H9 (cell line): ENCODE measurements around the gene FLT1. TPM values are rescaled to one million over a fixed set of nuclear protein-coding genes. Genes with fewer than 3 reads are reported as not detected.

Experiments
- DNase-seq: peaks from one replicate; pipeline ENCODE4 v3.0.0-alpha.2; 2017
- H2AFZ ChIP-seq: one replicate; pipeline ENCODE4 v1.6.1; 2013; ENCODE audit warnings: mild to moderate bottlenecking, low read length, control low read depth, moderate library complexity
- H2AK5ac ChIP-seq: 2 replicates; pipeline ENCODE4 v1.6.1; 2013; ENCODE audit warnings: low read length, control low read depth, mixed read lengths; ENCODE audit not compliant: insufficient read length
- H2BK120ac ChIP-seq: one replicate; pipeline ENCODE4 v1.6.1; 2013; ENCODE audit warnings: low read depth, mild to moderate bottlenecking, low read length, control low read depth, inconsistent platforms; ENCODE audit not compliant: poor library complexity, severe bottlenecking
- H2BK12ac ChIP-seq: 2 replicates; pipeline ENCODE4 v1.6.1; 2013; ENCODE audit warnings: low read length, control low read depth, mixed read lengths, low read depth; ENCODE audit not compliant: insufficient read length
- H2BK15ac ChIP-seq: 2 replicates; pipeline ENCODE4 v1.6.1; 2013; ENCODE audit warnings: low read depth, low read length, control low read depth
- H2BK20ac ChIP-seq: one replicate; pipeline ENCODE4 v1.6.1; 2013; ENCODE audit warnings: low read depth, mild to moderate bottlenecking, low read length, control low read depth, inconsistent platforms; ENCODE audit not compliant: poor library complexity, severe bottlenecking
- H2BK5ac ChIP-seq: 2 replicates; pipeline ENCODE4 v1.6.1; 2013; ENCODE audit warnings: low read length, control low read depth, mixed read lengths; ENCODE audit not compliant: insufficient read length
- H3K14ac ChIP-seq: 2 replicates; pipeline ENCODE4 v1.6.1; 2013; ENCODE audit warnings: low read length, control low read depth; ENCODE audit not compliant: insufficient read depth
- H3K18ac ChIP-seq: 2 replicates; pipeline ENCODE4 v1.6.1; 2013; ENCODE audit warnings: low read depth, mild to moderate bottlenecking, mixed read lengths, low read length, control low read depth; ENCODE audit not compliant: insufficient read length
- H3K23ac ChIP-seq: 2 replicates; pipeline ENCODE4 v1.6.1; 2013; ENCODE audit warnings: low read length, control low read depth, mixed read lengths, low read depth; ENCODE audit not compliant: insufficient read length
- H3K23me2 ChIP-seq: 2 replicates; pipeline ENCODE4 v1.6.1; 2013; ENCODE audit warnings: low read depth, mild to moderate bottlenecking, mixed read lengths, low read length, control low read depth; ENCODE audit not compliant: insufficient read length, poor library complexity, severe bottlenecking
- H3K27ac ChIP-seq: 2 replicates; pipeline ENCODE4 v1.5.1; 2013; ENCODE audit warnings: low read length, control low read depth, mixed read lengths, low read depth; ENCODE audit not compliant: insufficient read length
- H3K27me3 ChIP-seq: 2 replicates; pipeline ENCODE4 v1.6.1; 2013; ENCODE audit warnings: low read length, control low read depth, inconsistent platforms; ENCODE audit not compliant: insufficient read depth
- H3K4ac ChIP-seq: 2 replicates; pipeline ENCODE4 v1.6.1; 2013; ENCODE audit warnings: low read depth, mild to moderate bottlenecking, control low read depth, inconsistent platforms, low read length, moderate library complexity
- H3K4me1 ChIP-seq: 2 replicates; pipeline ENCODE4 v1.6.1; 2013; ENCODE audit warnings: low read length, control low read depth, inconsistent platforms; ENCODE audit not compliant: insufficient read depth
- H3K4me2 ChIP-seq: 2 replicates; pipeline ENCODE4 v1.6.1; 2013; ENCODE audit warnings: low read length, control low read depth, mixed read lengths; ENCODE audit not compliant: insufficient read length, insufficient read depth
- H3K56ac ChIP-seq: 2 replicates; pipeline ENCODE4 v1.6.1; 2013; ENCODE audit warnings: low read depth, mild to moderate bottlenecking, mixed read lengths, low read length, control low read depth; ENCODE audit not compliant: insufficient read length
- H3K79me1 ChIP-seq: 2 replicates; pipeline ENCODE4 v1.6.1; 2013; ENCODE audit warnings: low read depth, mild to moderate bottlenecking, moderate library complexity, low read length, control low read depth, inconsistent platforms; ENCODE audit not compliant: insufficient read depth, poor library complexity, severe bottlenecking
- H3K79me2 ChIP-seq: 2 replicates; pipeline ENCODE4 v1.6.1; 2013; ENCODE audit warnings: low read length, control low read depth, inconsistent platforms; ENCODE audit not compliant: insufficient read depth
- H3K9ac ChIP-seq: 2 replicates; pipeline ENCODE4 v1.6.1; 2013; ENCODE audit warnings: low read length, control low read depth, mixed read lengths; ENCODE audit not compliant: insufficient read length; ENCODE audit errors: extremely low read depth
- H3K9me3 ChIP-seq: one replicate; pipeline ENCODE4 v1.6.1; 2013; ENCODE audit warnings: low read depth, low read length, inconsistent platforms; ENCODE audit not compliant: control insufficient read depth
- H3T11ph ChIP-seq: one replicate; pipeline ENCODE4 v1.6.1; 2013; ENCODE audit warnings: mild to moderate bottlenecking, low read length, control low read depth, inconsistent platforms
- H4K20me1 ChIP-seq: one replicate; pipeline ENCODE4 v1.6.1; 2013; ENCODE audit not compliant: control insufficient read depth, insufficient read length, insufficient read depth
- H4K5ac ChIP-seq: 2 replicates; pipeline ENCODE4 v1.6.1; 2013; ENCODE audit warnings: low read depth, mild to moderate bottlenecking, mixed read lengths, low read length, control low read depth; ENCODE audit not compliant: insufficient read length
- H4K8ac ChIP-seq: replicated peaks from 2 replicates; pipeline ENCODE4 v1.6.1; 2013; ENCODE audit warnings: low read length, control low read depth, mixed read lengths, low read depth; ENCODE audit not compliant: insufficient read length
- H4K91ac ChIP-seq: 2 replicates; pipeline ENCODE4 v1.6.1; 2013; ENCODE audit warnings: low read depth, mild to moderate bottlenecking, moderate library complexity, mixed read lengths, low read length, control low read depth; ENCODE audit not compliant: insufficient read length
- H3K27ac Mint-ChIP-seq, 3 experiments: 2 replicates in 2 of 3; 3 replicates in 1 of 3; pipeline ENCODE4 v1.8.0; 2020 to 2021; ENCODE audit warnings: mixed read lengths in 3 of 3, mild to moderate bottlenecking in 1 of 3, moderate library complexity in 1 of 3
- H3K27me3 Mint-ChIP-seq: 2 replicates; pipeline ENCODE4 v1.8.0; 2021; ENCODE audit warnings: low read depth, mild to moderate bottlenecking, moderate library complexity, mixed read lengths
- H3K36me3 Mint-ChIP-seq, 3 experiments: 2 replicates in 2 of 3; 3 replicates in 1 of 3; pipeline ENCODE4 v1.8.0; 2020 to 2021; ENCODE audit warnings: low read depth in 3 of 3, mixed read lengths in 3 of 3; ENCODE audit not compliant: insufficient read depth in 1 of 3
- H3K4me1 Mint-ChIP-seq, 2 experiments: 2 replicates each; pipeline ENCODE4 v1.8.0; 2020; ENCODE audit warnings: mixed read lengths in 2 of 2
- H3K4me3 Mint-ChIP-seq, 2 experiments: 2 replicates in 1 of 2; 3 replicates in 1 of 2; pipeline ENCODE4 v1.8.0; 2020 to 2021; ENCODE audit warnings: mild to moderate bottlenecking in 2 of 2, mixed read lengths in 2 of 2, moderate library complexity in 1 of 2
- H3K9me3 Mint-ChIP-seq, 2 experiments: 2 replicates in 1 of 2; 3 replicates in 1 of 2; pipeline ENCODE4 v1.8.0; 2020; ENCODE audit warnings: mild to moderate bottlenecking in 2 of 2, mixed read lengths in 2 of 2, moderate library complexity in 1 of 2
- CTCF ChIP-seq: fragments of 200-600 bp; sonication (generic); conservative IDR thresholded peaks from 3 replicates; pipeline ENCODE4 v1.8.0; 2021; ENCODE audit warnings: antibody characterized with exemption, mild to moderate bottlenecking
- WGBS: extraction: QIAGEN DNeasy Blood & Tissue Kit; methylation state at CpG from one replicate; pipeline ENCODE4 v1.1.7; 2013; ENCODE audit warnings: missing lambda C conversion rate, low lambda C conversion rate, mixed read lengths; ENCODE audit not compliant: insufficient read length; ENCODE audit errors: extremely low coverage; 5-methylcytosine and 5-hydroxymethylcytosine counted together
- total RNA-seq: library from RNA; stranded (reverse); gene quantifications from 2 replicates; pipeline ENCODE4 v1.2.1, GENCODE V29; 2021

Gene FLT1
- total RNA-seq, 1 experiment from 2014 or later = 84.1 TPM

- peaks cover 20% of the 10 kb centered on the region for H3K4me1 ChIP-seq
- no peaks in the 10 kb centered on the region for H4K20me1 ChIP-seq
- H2AFZ ChIP-seq = no peak overlapping the region
- H3K23me2 ChIP-seq = no peaks in the 10 kb centered on the region
- Mint-ChIP-seq H3K27ac (peak overlapping the region; percentile 76 to 85 (median 78); a peak in 6 of 7 replicates), H3K9me3 (no peaks in the 10 kb centered on the region), H3K36me3 (peaks cover 22 to 49% (median 32%) of the 10 kb centered on the region in 3 experiments), H3K27me3 (no peaks in the 10 kb centered on the region), H3K4me3 (peak overlapping the region in 1 of 2 experiments; percentile 35; a peak in 1 of 5 replicates), H3K4me1 (peaks cover 64 to 68% of the 10 kb centered on the region in 2 experiments)
- H2BK20ac ChIP-seq = no peak overlapping the region
- no peak overlapping the region for H2AK5ac ChIP-seq
- no peak overlapping the region for H3K27ac ChIP-seq
- no CpG with 5 or more reads among the region's 7 CpGs for WGBS
- H2BK12ac ChIP-seq = no peak overlapping the region
- peaks cover 33% of the 10 kb centered on the region; the same call in 1 of the 2 replicates for H3K79me2 ChIP-seq
- H4K5ac ChIP-seq = no peak overlapping the region
- H4K91ac ChIP-seq = no peak overlapping the region
- peaks cover 5% of the 10 kb centered on the region for H3K79me1 ChIP-seq
- DNase-seq = no peak
- no peak overlapping the region for H3K56ac ChIP-seq
- no peak overlapping the region for H2BK15ac ChIP-seq
- H3K4ac ChIP-seq = no peak overlapping the region
- no peak overlapping the region for H3K4me2 ChIP-seq
- no peak overlapping the region for H2BK5ac ChIP-seq
- H4K8ac ChIP-seq = no peak overlapping the region
- H3K9me3 ChIP-seq = no peaks in the 10 kb centered on the region
- no peak overlapping the region for H2BK120ac ChIP-seq
- TF ChIP-seq CTCF = no peak
- H3K9ac ChIP-seq = no peak overlapping the region
- H3T11ph ChIP-seq = no peak overlapping the region
- no peaks in the 10 kb centered on the region for H3K27me3 ChIP-seq
- H3K14ac ChIP-seq = no peak overlapping the region
- H3K18ac ChIP-seq = no peak overlapping the region
- no peak overlapping the region for H3K23ac ChIP-seq
Observed at GRCh38 chr13:28483313-28483931, 11.5 kb downstream of the FLT1 start.
